Measurements from ENCODE around the gene ATP11A. TPM values are rescaled to one million over a fixed set of nuclear protein-coding genes. Genes with fewer than 3 reads are reported as not detected.

Gene ATP11A
- total and polyA plus RNA-seq, 2 experiments from 2014 or later, result 12.3 to 52.6 TPM

- no peak overlapping the region for H3K4me3 ChIP-seq
- H2AFZ ChIP-seq, result no peak overlapping the region
- H3K36me3 ChIP-seq (ENCODE audit: insufficient read depth), result peaks cover 1% of the 10 kb centered on the region
- no peaks in the 10 kb centered on the region for H3K9me2 ChIP-seq (ENCODE audit: insufficient read depth)
- peaks cover 6% of the 10 kb centered on the region; the same call in 1 of the 2 replicates for H3K4me1 ChIP-seq (ENCODE audit: insufficient read depth)
- no peaks in the 10 kb centered on the region for H3K27me3 ChIP-seq (ENCODE audit: insufficient read depth)
- H4K20me1 ChIP-seq (replicated peaks; ENCODE audit: insufficient read depth), result no peaks in the 10 kb centered on the region; the same call in 1 of the 2 replicates
- H3K4me2 ChIP-seq, result no peak overlapping the region
- Mint-ChIP-seq H3K27me3 (ENCODE audit: insufficient read depth, low read depth, poor library complexity) (peaks cover 7% of the 10 kb centered on the region), H3K36me3 (ENCODE audit: low read depth) (peaks cover 50% of the 10 kb centered on the region), H3K4me1 (peaks cover 17% of the 10 kb centered on the region), H3K9me3 (no peaks in the 10 kb centered on the region; the same call in 2 of the 3 replicates), H3K4me3 (no peak overlapping the region), H3K27ac (peak overlapping the region; percentile 53; the same call in 1 of the 2 replicates)
- no peak for TF ChIP-seq NANOG (IDR thresholded peaks at IDR 0.05; ENCODE audit: borderline replicate concordance)
- TF ChIP-seq ZNF331 (CRISPR knock-in tag; IDR thresholded peaks at IDR 0.05; ENCODE audit: low read depth), result no peak
- no peaks in the 10 kb centered on the region for H3K79me2 ChIP-seq (replicated peaks; ENCODE audit: insufficient read depth)
- ATAC-seq, result peak; percentile 73
- no peak for DNase-seq (ENCODE audit: low spot score)
- no peaks in the 10 kb centered on the region; the same call in 1 of the 2 replicates for H3F3A ChIP-seq (replicated peaks; ENCODE audit: low read depth)
- H3K27ac ChIP-seq (ENCODE audit: low read depth), result no peak overlapping the region
These were observed 118.0 kb downstream of the ATP11A start for GRCh38 chr13:112807653-112808376.

- no peak overlapping the region for H3K4me2 ChIP-seq
- Mint-ChIP-seq H3K27ac (no peak overlapping the region; the same call in 1 of the 2 replicates), H3K36me3 (ENCODE audit: low read depth) (peaks cover 56% of the 10 kb centered on the region), H3K4me1 (peaks cover 11% of the 10 kb centered on the region), H3K4me3 (no peak overlapping the region), H3K27me3 (ENCODE audit: insufficient read depth, low read depth, poor library complexity) (peaks cover 7% of the 10 kb centered on the region), H3K9me3 (no peaks in the 10 kb centered on the region; the same call in 2 of the 3 replicates)
- DNase-seq (ENCODE audit: low spot score), result no peak
- H3K4me3 ChIP-seq, result no peak overlapping the region
- H3K36me3 ChIP-seq (ENCODE audit: insufficient read depth), result peaks cover 7% of the 10 kb centered on the region
- ATAC-seq, result peak; percentile 13; the same call in 1 of the 3 replicates
- no peak overlapping the region for H3K27ac ChIP-seq (ENCODE audit: low read depth)
- no peaks in the 10 kb centered on the region; the same call in 1 of the 2 replicates for H4K20me1 ChIP-seq (replicated peaks; ENCODE audit: insufficient read depth)
- no peaks in the 10 kb centered on the region for H3K79me2 ChIP-seq (replicated peaks; ENCODE audit: insufficient read depth)
- no peaks in the 10 kb centered on the region; the same call in 1 of the 2 replicates for H3F3A ChIP-seq (replicated peaks; ENCODE audit: low read depth)
- no peaks in the 10 kb centered on the region for H3K9me2 ChIP-seq (ENCODE audit: insufficient read depth)
- H3K27me3 ChIP-seq (ENCODE audit: insufficient read depth), result no peaks in the 10 kb centered on the region
- no peaks in the 10 kb centered on the region for H3K4me1 ChIP-seq (ENCODE audit: insufficient read depth)
- no peak overlapping the region for H2AFZ ChIP-seq
- no peak for TF ChIP-seq JUNB (IDR thresholded peaks at IDR 0.05; ENCODE audit: unreplicated experiment)
- TF ChIP-seq ZNF331 (CRISPR knock-in tag; IDR thresholded peaks at IDR 0.05; ENCODE audit: low read depth), result no peak
- no peak for TF ChIP-seq STAT1 (IDR thresholded peaks at IDR 0.05; ENCODE audit: unreplicated experiment)
- no peak for TF ChIP-seq ZNF114 (CRISPR knock-in tag; IDR thresholded peaks at IDR 0.05)
- no peak for TF ChIP-seq CREB1 (CRISPR knock-in tag; IDR thresholded peaks at IDR 0.05; ENCODE audit: low read depth)
- TF ChIP-seq NANOG (IDR thresholded peaks at IDR 0.05; ENCODE audit: borderline replicate concordance), result no peak
- TF ChIP-seq EZH2phosphoT487 (IDR thresholded peaks at IDR 0.05; ENCODE audit: unreplicated experiment), result no peak
- TF ChIP-seq, protein P1, sequence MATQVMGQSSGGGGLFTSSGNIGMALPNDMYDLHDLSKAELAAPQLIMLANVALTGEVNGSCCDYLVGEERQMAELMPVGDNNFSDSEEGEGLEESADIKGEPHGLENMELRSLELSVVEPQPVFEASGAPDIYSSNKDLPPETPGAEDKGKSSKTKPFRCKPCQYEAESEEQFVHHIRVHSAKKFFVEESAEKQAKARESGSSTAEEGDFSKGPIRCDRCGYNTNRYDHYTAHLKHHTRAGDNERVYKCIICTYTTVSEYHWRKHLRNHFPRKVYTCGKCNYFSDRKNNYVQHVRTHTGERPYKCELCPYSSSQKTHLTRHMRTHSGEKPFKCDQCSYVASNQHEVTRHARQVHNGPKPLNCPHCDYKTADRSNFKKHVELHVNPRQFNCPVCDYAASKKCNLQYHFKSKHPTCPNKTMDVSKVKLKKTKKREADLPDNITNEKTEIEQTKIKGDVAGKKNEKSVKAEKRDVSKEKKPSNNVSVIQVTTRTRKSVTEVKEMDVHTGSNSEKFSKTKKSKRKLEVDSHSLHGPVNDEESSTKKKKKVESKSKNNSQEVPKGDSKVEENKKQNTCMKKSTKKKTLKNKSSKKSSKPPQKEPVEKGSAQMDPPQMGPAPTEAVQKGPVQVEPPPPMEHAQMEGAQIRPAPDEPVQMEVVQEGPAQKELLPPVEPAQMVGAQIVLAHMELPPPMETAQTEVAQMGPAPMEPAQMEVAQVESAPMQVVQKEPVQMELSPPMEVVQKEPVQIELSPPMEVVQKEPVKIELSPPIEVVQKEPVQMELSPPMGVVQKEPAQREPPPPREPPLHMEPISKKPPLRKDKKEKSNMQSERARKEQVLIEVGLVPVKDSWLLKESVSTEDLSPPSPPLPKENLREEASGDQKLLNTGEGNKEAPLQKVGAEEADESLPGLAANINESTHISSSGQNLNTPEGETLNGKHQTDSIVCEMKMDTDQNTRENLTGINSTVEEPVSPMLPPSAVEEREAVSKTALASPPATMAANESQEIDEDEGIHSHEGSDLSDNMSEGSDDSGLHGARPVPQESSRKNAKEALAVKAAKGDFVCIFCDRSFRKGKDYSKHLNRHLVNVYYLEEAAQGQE (IDR thresholded peaks at IDR 0.05; ENCODE audit: unreplicated experiment), result no peak
- TF ChIP-seq EZH2 (IDR thresholded peaks at IDR 0.05; ENCODE audit: low read depth, unreplicated experiment), result no peak
- TF ChIP-seq, protein P2, sequence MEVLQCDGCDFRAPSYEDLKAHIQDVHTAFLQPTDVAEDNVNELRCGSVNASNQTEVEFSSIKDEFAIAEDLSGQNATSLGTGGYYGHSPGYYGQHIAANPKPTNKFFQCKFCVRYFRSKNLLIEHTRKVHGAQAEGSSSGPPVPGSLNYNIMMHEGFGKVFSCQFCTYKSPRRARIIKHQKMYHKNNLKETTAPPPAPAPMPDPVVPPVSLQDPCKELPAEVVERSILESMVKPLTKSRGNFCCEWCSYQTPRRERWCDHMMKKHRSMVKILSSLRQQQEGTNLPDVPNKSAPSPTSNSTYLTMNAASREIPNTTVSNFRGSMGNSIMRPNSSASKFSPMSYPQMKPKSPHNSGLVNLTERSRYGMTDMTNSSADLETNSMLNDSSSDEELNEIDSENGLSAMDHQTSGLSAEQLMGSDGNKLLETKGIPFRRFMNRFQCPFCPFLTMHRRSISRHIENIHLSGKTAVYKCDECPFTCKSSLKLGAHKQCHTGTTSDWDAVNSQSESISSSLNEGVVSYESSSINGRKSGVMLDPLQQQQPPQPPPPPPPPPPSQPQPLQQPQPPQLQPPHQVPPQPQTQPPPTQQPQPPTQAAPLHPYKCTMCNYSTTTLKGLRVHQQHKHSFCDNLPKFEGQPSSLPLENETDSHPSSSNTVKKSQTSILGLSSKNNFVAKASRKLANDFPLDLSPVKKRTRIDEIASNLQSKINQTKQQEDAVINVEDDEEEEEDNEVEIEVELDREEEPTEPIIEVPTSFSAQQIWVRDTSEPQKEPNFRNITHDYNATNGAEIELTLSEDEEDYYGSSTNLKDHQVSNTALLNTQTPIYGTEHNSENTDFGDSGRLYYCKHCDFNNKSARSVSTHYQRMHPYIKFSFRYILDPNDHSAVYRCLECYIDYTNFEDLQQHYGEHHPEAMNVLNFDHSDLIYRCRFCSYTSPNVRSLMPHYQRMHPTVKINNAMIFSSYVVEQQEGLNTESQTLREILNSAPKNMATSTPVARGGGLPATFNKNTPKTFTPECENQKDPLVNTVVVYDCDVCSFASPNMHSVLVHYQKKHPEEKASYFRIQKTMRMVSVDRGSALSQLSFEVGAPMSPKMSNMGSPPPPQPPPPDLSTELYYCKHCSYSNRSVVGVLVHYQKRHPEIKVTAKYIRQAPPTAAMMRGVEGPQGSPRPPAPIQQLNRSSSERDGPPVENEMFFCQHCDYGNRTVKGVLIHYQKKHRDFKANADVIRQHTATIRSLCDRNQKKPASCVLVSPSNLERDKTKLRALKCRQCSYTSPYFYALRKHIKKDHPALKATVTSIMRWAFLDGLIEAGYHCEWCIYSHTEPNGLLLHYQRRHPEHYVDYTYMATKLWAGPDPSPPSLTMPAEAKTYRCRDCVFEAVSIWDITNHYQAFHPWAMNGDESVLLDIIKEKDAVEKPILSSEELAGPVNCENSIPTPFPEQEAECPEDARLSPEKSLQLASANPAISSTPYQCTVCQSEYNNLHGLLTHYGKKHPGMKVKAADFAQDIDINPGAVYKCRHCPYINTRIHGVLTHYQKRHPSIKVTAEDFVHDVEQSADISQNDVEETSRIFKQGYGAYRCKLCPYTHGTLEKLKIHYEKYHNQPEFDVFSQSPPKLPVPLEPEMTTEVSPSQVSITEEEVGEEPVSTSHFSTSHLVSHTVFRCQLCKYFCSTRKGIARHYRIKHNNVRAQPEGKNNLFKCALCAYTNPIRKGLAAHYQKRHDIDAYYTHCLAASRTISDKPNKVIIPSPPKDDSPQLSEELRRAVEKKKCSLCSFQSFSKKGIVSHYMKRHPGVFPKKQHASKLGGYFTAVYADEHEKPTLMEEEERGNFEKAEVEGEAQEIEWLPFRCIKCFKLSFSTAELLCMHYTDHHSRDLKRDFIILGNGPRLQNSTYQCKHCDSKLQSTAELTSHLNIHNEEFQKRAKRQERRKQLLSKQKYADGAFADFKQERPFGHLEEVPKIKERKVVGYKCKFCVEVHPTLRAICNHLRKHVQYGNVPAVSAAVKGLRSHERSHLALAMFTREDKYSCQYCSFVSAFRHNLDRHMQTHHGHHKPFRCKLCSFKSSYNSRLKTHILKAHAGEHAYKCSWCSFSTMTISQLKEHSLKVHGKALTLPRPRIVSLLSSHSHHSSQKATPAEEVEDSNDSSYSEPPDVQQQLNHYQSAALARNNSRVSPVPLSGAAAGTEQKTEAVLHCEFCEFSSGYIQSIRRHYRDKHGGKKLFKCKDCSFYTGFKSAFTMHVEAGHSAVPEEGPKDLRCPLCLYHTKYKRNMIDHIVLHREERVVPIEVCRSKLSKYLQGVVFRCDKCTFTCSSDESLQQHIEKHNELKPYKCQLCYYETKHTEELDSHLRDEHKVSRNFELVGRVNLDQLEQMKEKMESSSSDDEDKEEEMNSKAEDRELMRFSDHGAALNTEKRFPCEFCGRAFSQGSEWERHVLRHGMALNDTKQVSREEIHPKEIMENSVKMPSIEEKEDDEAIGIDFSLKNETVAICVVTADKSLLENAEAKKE (CRISPR knock-in tag; IDR thresholded peaks at IDR 0.05), result no peak
These were observed 118.7 kb downstream of the ATP11A start for GRCh38 chr13:112808377-112809140.

All from GM23338 (cell line).